Activated T-cell treated with anti-CD3 and anti-CD28 coated beads for 48 hours (primary cell): Measurements from ENCODE around the gene ANKS6.

Source experiments
- DNase-seq: peaks from one replicate; pipeline ENCODE4 v3.0.0-alpha.2; 2020; ENCODE audit warnings: low read depth

The ANKS6 gene

GRCh38 chr9:98815391-98815951 is 19.1 kb upstream of the ANKS6 start:
- DNase-seq, result no peak

DNA sequence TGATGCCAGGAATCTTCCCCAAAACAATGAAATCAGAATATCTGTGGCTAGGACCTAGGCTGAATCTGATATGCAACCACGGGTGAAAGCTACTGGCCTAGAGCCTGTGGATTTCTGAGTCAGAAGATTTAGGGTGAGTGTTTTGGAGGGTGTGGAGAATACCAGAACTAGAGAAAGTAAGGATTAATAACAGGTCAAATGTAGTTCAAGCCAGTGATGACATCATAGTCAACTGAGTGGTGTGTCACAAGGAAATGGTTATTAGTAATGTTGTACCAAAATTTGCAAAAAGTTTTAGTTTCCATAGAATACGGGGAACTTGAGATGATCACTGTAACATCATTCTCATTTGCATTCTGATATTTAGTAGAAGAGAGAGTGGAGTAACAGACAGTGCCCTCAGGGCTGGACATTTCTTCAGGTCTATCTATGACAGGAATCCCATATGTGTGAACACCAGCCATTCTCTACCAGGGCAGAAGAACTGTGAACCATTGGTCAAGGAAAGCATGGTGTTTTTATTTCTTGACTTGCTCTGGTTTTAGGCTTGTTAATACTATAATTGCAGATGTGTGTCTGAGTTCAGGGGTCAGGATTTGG is 14.8 kb upstream of the ANKS6 start:
- no peak for DNase-seq

DNA sequence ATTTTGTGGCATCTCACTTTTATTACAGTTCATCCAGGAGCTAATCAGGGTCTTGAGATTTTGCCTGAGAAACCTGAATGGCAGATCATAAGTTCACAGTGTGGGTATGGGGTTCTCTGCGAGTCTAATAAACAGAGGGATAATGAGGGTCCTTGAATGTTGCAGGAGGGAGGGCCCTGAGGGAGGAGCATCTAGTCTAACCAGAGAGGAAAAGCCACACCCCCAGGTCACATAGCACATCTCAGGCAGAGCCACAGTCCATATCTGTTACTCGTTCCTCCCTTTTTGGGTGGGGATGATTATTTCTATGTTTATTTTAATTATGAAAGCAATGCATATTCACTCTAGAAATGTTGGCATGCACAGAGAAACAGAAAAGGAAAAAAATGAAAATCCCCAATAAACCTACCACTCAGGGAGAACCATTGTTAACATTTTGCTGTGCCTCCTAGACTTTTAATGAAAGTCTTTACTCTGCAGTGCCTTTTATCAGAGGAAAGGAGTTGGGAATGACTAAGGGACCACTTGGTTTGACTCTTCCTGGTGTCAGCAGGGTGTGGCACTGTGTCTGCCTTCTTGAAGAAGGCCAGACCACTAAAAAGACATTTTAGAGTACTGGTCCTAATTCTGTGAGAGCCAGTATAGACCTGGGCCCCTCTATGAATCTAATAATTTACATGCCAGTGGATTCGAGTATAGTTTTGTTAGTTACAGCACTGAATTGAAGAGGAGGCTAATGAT is 13.9 kb upstream of the ANKS6 start:
- no peak for DNase-seq

DNA sequence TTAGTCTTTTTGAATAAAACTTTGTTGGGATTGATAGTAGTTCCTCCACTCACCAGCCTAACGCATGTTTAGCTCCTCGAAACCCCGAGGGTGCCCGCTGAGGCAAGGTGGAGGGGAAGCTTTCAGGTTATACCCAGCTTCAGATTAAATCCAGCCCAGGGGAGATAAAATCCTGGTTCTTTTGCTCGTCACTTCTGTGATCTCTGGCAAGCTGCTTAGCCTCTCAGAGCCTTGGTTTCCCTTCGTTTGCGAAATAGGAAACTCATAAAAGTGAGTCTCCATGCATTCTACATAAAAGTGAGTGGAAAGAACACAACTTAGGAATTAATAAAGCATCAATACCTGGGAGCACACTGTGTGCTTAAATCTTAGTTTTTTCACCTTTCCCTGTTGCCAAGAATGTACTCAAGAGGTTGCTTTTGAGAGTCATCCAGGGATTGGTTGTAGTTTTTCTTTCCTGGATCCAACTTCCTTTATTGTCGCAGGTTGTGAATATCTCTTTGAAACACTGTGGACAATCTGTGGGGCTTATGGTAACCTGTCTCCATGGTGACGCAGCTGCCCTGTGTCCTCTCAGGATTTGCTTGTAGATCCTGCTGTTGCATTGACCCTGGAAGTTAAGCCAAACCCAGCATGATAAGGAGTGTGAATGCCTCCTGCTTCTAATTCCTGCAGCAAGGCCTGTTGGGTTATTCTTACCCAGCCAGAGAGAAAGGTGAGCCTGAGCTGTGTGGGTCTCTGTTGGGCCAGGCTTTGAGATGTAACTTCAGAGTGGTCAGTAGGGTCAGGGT is 13.2 kb upstream of the ANKS6 start:
- DNase-seq, result no peak

- no peak for DNase-seq
Measured at GRCh38 chr9:98808875-98809274, 12.5 kb upstream of the ANKS6 start.

DNA sequence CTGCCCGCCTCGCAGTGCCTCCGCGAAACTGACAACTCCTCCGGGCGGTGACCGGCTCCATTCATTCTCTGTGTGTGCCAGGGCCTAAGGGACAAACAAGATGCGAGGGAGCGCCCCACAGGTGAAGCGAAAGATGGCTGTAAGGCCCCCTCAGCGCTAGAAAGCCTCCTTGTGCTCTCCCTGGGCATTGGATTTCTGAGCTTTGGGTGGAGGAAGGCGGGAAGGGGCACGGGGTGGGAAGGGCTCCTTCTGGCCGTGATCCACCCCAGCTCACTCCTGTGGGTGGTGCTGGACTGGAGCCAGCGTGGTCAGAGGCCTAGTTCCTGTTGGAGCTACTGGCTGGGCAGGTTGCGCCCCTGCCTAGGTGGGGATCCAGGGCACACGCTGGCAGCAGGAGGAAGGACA is 12.1 kb upstream of the ANKS6 start:
- no peak for DNase-seq

- peak; percentile 18 for DNase-seq
Measured at GRCh38 chr9:98807814-98808195, 11.4 kb upstream of the ANKS6 start.

- DNase-seq, result peak; percentile 42
Measured at GRCh38 chr9:98807070-98807813, 10.9 kb upstream of the ANKS6 start, which contains the start of gene GALNT12. Gene GALNT12 (plus strand): TSS chr9:98807670. CDS start chr9:98807699, 29 bp downstream.

DNA sequence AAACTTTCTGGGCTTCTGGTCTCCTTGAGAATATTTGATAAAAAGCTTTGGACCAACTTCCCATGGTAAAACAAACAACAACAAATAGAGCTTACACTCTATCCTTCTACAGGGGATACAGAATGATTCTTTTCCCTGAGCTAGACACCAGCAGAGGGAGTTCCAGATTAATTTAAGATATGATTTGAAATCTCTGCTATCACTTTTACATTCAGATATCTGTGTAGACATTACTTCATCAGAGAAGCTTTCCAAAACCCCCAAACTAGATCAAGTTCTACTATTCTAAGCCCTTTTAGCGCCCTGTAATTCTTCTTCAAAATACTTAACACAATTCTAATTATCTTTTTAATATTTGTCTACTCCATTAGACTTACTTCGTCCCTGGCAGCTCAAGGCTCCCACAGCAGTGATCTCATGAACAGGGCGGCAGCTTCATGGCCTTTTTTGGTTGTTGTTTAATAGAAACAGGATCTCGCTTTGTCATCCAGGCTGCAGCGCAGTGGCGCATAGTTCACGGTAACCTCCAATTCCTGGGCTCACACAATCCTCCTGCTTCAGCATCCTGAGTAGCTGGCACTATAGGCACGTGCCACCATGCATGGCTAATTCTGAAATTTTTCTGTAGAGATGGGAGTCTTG is 10.2 kb upstream of the ANKS6 start:
- DNase-seq, result no peak

GRCh38 chr9:98805506-98806272 is 9.3 kb upstream of the ANKS6 start:
- no peak for DNase-seq

GRCh38 chr9:98804083-98804482 is 7.7 kb upstream of the ANKS6 start:
- DNase-seq, result no peak

- DNase-seq, result no peak
Measured at GRCh38 chr9:98801969-98802371, 5.6 kb upstream of the ANKS6 start.

GRCh38 chr9:98801561-98801960 is 5.2 kb upstream of the ANKS6 start:
- no peak for DNase-seq

GRCh38 chr9:98798254-98798653 is 1.9 kb upstream of the ANKS6 start:
- no peak for DNase-seq

GRCh38 chr9:98797491-98797890 is 1.1 kb upstream of the ANKS6 start:
- DNase-seq, result no peak

- DNase-seq, result peak; percentile 23
Measured at GRCh38 chr9:98795970-98796363, 388 bp downstream of the ANKS6 start.

GRCh38 chr9:98795295-98795955 is 930 bp downstream of the ANKS6 start:
- no peak for DNase-seq

- DNase-seq, result no peak
Measured at GRCh38 chr9:98794802-98795201, 1.6 kb downstream of the ANKS6 start.

- no peak for DNase-seq
Measured at GRCh38 chr9:98793031-98793430, 3.3 kb downstream of the ANKS6 start.
